Measurements from ENCODE around the gene HOMER2. TPM values are rescaled to one million over a fixed set of nuclear protein-coding genes. Genes with fewer than 3 reads are reported as not detected.
A peak's percentile ranks its signal among the peaks of the same experiment; 100 is the strongest.

Gene HOMER2
- total RNA-seq, 2 donors from 2014 or later = 234 to 445 TPM

DNA sequence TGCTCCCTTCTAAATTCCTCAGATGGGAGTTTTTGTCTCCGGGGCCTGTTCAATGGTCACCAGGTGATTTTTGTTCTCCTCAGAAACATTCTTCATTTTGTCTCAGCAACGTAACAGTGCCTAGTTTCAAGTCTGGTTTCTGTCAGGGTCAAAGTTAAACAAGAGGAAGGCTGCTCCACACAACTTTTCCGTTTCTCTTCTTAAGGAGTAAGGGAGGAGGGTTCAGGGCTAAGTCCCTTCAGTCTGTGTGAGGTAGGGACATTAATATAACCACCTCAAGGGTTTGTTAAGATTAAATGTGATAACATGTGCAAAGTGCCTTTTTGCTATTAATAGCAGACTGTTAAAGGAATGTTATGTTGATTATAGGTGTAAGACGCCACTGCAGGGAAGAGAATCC lies 41.8 kb downstream of the HOMER2 start:
- Histone ChIP-seq H3K36me3 (no peaks in the 10 kb centered on the region), H3K27ac (no peak overlapping the region), H3K4me3 (no peak overlapping the region), H3K4me1 (replicated peaks) (peaks cover 5% of the 10 kb centered on the region), H3K9me3 (no peaks in the 10 kb centered on the region), H3K27me3 (replicated peaks; ENCODE audit: insufficient read depth) (no peaks in the 10 kb centered on the region)
- DNase-seq (ENCODE audit: low spot score) = no peak
- intact Hi-C loops (cut with DNase I) = no loop called here
- TF ChIP-seq, protein P1, sequence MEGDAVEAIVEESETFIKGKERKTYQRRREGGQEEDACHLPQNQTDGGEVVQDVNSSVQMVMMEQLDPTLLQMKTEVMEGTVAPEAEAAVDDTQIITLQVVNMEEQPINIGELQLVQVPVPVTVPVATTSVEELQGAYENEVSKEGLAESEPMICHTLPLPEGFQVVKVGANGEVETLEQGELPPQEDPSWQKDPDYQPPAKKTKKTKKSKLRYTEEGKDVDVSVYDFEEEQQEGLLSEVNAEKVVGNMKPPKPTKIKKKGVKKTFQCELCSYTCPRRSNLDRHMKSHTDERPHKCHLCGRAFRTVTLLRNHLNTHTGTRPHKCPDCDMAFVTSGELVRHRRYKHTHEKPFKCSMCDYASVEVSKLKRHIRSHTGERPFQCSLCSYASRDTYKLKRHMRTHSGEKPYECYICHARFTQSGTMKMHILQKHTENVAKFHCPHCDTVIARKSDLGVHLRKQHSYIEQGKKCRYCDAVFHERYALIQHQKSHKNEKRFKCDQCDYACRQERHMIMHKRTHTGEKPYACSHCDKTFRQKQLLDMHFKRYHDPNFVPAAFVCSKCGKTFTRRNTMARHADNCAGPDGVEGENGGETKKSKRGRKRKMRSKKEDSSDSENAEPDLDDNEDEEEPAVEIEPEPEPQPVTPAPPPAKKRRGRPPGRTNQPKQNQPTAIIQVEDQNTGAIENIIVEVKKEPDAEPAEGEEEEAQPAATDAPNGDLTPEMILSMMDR (IDR thresholded peaks at IDR 0.05) = no peak
- TF ChIP-seq POLR2A (IDR thresholded peaks at IDR 0.05) (no peak), POLR2AphosphoS5 (IDR thresholded peaks at IDR 0.05) (no peak)
- 68% methylated on average over 4 of the region's 4 CpGs for WGBS

DNA sequence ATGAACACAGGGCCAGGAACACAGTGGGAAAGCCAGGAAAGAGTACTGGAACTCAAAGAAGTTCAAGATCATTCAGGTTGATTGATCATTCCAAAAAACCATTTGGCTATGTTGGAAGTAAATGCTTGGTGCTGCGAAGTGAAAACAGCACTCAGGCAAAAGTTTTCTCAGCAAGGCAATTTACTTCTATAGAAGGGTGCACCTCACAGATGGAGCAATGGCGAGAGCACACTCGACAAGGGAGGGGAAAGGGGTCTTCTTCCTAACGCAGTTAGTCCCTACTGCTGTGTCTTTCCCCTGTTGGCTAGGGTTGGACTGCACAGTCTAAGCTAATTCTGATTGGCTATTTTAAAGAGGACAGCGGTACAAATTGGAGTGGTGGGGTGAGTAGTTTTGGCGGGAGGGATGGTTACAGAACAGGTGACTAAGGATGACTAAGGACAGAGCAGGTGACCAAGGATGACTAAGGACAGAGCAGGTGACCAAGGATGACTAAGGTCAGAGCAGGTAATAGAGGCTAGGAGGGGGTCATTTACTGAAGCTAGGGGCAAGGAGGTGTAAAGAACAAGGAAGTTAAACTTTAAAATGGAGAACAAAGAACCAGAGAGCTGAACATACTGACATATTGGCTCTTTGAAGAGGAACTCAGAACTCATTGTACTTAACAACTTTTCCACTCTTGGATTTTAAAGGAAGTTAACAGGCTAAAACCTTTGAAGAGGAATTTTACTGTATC lies 43.3 kb downstream of the HOMER2 start:
- Histone ChIP-seq H3K4me3 (no peak overlapping the region), H3K27ac (no peak overlapping the region), H3K4me1 (replicated peaks) (no peaks in the 10 kb centered on the region), H3K36me3 (no peaks in the 10 kb centered on the region), H3K27me3 (replicated peaks; ENCODE audit: insufficient read depth) (no peaks in the 10 kb centered on the region), H3K9me3 (no peaks in the 10 kb centered on the region)
- no peak for DNase-seq (ENCODE audit: low spot score)
- WGBS = 95% methylated on average over 6 of the region's 6 CpGs
- intact Hi-C loops (cut with DNase I) = no loop called here
- TF ChIP-seq POLR2A (IDR thresholded peaks at IDR 0.05) = no peak
- no peak for TF ChIP-seq POLR2AphosphoS5 (IDR thresholded peaks at IDR 0.05)
- TF ChIP-seq, protein P1 (IDR thresholded peaks at IDR 0.05) = no peak

DNA sequence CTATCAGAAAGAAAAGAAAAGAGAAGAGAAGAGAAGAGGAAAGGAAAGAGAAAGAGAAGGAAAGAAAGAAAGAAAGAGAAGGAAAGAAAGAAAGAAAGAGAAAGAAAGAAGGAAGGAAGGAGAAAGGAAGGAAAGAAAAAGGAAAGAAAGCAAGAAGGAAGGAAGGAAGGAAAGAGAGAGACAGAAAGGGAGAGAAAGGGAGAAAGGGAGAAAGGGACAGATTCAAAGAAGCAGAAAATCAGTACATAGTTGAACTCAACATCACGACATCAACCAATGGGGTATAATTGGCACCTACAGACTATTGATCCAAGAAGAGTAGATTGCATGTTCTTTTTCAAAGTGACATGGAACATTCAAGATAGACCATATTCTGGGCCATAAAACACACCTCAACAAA lies 45.2 kb downstream of the HOMER2 start:
- Histone ChIP-seq H3K27ac (no peak overlapping the region), H3K4me3 (no peak overlapping the region), H3K9me3 (no peaks in the 10 kb centered on the region), H3K4me1 (replicated peaks) (no peaks in the 10 kb centered on the region), H3K36me3 (no peaks in the 10 kb centered on the region), H3K27me3 (replicated peaks; ENCODE audit: insufficient read depth) (no peaks in the 10 kb centered on the region)
- intact Hi-C loops (cut with DNase I) = no loop called here
- 100% methylated on average over 1 of the region's 1 CpG for WGBS
- no peak for TF ChIP-seq POLR2A (IDR thresholded peaks at IDR 0.05)
- TF ChIP-seq, protein P1 (IDR thresholded peaks at IDR 0.05) = no peak
- TF ChIP-seq POLR2AphosphoS5 (IDR thresholded peaks at IDR 0.05) = no peak
- DNase-seq (ENCODE audit: low spot score) = no peak

DNA sequence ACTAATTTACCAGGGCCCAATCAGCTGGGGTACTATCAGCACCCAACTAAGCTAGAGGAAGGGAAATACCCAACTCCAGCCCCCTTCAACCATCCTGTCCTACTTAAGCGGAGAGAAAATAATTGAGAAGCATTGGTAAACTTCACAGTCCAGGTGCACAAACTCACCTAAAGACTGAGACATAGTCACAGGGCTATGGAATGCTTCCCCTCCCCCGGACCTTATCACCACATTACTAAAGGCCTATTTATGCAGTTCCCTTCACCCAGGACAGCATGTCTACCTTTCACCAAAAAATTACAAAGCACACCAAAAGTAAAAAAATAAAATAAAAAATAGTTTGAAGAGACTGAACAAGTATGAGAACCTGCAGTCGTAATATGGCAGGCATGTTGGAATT lies 47.9 kb downstream of the HOMER2 start:
- Histone ChIP-seq H3K4me1 (replicated peaks) (peaks cover 7% of the 10 kb centered on the region), H3K36me3 (no peaks in the 10 kb centered on the region), H3K4me3 (no peak overlapping the region), H3K27me3 (replicated peaks; ENCODE audit: insufficient read depth) (no peaks in the 10 kb centered on the region), H3K27ac (peak overlapping the region in 1 of 2 donors; percentile 41), H3K9me3 (no peaks in the 10 kb centered on the region)
- WGBS = 94% methylated on average over 3 of the region's 3 CpGs
- TF ChIP-seq POLR2A (IDR thresholded peaks at IDR 0.05) (no peak), POLR2AphosphoS5 (IDR thresholded peaks at IDR 0.05) (no peak)
- TF ChIP-seq, protein P1 (IDR thresholded peaks at IDR 0.05) = no peak
- intact Hi-C loops (cut with DNase I) = no loop called here
- no peak for DNase-seq (ENCODE audit: low spot score)

DNA sequence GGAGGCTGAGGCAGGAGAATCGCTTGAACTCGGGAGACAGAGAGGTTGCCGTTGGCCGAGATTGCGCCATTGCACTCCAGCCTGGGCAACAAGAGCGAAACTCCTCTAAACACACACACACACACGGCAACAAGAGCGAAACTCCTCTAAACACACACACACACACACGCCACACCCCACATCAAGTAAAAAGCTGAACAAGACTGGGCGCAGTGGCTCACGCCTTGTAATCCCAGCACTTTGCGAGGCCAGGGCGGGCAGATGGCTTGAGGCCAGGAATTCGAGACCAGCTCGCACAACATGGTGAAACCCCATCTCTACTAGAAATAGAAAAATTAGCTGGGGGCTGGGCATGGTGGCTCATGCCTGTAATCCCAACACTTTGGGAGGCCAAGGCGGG lies 49.0 kb downstream of the HOMER2 start:
- Histone ChIP-seq H3K36me3 (no peaks in the 10 kb centered on the region), H3K4me1 (replicated peaks) (peaks cover 7% of the 10 kb centered on the region), H3K27ac (peak overlapping the region in 1 of 2 donors; percentile 41), H3K9me3 (no peaks in the 10 kb centered on the region), H3K4me3 (no peak overlapping the region), H3K27me3 (replicated peaks; ENCODE audit: insufficient read depth) (no peaks in the 10 kb centered on the region)
- TF ChIP-seq, protein P1 (IDR thresholded peaks at IDR 0.05) = no peak
- TF ChIP-seq POLR2A (IDR thresholded peaks at IDR 0.05) (no peak), POLR2AphosphoS5 (IDR thresholded peaks at IDR 0.05) (no peak)
- no peak for DNase-seq (ENCODE audit: low spot score)
- intact Hi-C loops (cut with DNase I) = no loop called here
- 92% methylated on average over 16 of the region's 16 CpGs for WGBS

Measured in prostate gland (tissue), 2 donors.